Measurements from ENCODE around the gene DICER1. TPM values are rescaled to one million over a fixed set of nuclear protein-coding genes. Genes with fewer than 3 reads are reported as not detected.

DICER1 gene
- total and polyA plus RNA-seq, 2 experiments from 2014 or later: 21.4 to 59.2 TPM

- TF ChIP-seq, protein P1, sequence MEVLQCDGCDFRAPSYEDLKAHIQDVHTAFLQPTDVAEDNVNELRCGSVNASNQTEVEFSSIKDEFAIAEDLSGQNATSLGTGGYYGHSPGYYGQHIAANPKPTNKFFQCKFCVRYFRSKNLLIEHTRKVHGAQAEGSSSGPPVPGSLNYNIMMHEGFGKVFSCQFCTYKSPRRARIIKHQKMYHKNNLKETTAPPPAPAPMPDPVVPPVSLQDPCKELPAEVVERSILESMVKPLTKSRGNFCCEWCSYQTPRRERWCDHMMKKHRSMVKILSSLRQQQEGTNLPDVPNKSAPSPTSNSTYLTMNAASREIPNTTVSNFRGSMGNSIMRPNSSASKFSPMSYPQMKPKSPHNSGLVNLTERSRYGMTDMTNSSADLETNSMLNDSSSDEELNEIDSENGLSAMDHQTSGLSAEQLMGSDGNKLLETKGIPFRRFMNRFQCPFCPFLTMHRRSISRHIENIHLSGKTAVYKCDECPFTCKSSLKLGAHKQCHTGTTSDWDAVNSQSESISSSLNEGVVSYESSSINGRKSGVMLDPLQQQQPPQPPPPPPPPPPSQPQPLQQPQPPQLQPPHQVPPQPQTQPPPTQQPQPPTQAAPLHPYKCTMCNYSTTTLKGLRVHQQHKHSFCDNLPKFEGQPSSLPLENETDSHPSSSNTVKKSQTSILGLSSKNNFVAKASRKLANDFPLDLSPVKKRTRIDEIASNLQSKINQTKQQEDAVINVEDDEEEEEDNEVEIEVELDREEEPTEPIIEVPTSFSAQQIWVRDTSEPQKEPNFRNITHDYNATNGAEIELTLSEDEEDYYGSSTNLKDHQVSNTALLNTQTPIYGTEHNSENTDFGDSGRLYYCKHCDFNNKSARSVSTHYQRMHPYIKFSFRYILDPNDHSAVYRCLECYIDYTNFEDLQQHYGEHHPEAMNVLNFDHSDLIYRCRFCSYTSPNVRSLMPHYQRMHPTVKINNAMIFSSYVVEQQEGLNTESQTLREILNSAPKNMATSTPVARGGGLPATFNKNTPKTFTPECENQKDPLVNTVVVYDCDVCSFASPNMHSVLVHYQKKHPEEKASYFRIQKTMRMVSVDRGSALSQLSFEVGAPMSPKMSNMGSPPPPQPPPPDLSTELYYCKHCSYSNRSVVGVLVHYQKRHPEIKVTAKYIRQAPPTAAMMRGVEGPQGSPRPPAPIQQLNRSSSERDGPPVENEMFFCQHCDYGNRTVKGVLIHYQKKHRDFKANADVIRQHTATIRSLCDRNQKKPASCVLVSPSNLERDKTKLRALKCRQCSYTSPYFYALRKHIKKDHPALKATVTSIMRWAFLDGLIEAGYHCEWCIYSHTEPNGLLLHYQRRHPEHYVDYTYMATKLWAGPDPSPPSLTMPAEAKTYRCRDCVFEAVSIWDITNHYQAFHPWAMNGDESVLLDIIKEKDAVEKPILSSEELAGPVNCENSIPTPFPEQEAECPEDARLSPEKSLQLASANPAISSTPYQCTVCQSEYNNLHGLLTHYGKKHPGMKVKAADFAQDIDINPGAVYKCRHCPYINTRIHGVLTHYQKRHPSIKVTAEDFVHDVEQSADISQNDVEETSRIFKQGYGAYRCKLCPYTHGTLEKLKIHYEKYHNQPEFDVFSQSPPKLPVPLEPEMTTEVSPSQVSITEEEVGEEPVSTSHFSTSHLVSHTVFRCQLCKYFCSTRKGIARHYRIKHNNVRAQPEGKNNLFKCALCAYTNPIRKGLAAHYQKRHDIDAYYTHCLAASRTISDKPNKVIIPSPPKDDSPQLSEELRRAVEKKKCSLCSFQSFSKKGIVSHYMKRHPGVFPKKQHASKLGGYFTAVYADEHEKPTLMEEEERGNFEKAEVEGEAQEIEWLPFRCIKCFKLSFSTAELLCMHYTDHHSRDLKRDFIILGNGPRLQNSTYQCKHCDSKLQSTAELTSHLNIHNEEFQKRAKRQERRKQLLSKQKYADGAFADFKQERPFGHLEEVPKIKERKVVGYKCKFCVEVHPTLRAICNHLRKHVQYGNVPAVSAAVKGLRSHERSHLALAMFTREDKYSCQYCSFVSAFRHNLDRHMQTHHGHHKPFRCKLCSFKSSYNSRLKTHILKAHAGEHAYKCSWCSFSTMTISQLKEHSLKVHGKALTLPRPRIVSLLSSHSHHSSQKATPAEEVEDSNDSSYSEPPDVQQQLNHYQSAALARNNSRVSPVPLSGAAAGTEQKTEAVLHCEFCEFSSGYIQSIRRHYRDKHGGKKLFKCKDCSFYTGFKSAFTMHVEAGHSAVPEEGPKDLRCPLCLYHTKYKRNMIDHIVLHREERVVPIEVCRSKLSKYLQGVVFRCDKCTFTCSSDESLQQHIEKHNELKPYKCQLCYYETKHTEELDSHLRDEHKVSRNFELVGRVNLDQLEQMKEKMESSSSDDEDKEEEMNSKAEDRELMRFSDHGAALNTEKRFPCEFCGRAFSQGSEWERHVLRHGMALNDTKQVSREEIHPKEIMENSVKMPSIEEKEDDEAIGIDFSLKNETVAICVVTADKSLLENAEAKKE (CRISPR knock-in tag; IDR thresholded peaks at IDR 0.05): no peak
- TF ChIP-seq NANOG (IDR thresholded peaks at IDR 0.05; ENCODE audit: borderline replicate concordance) (no peak), EZH2phosphoT487 (IDR thresholded peaks at IDR 0.05; ENCODE audit: unreplicated experiment) (no peak)
- TF ChIP-seq, protein P2, sequence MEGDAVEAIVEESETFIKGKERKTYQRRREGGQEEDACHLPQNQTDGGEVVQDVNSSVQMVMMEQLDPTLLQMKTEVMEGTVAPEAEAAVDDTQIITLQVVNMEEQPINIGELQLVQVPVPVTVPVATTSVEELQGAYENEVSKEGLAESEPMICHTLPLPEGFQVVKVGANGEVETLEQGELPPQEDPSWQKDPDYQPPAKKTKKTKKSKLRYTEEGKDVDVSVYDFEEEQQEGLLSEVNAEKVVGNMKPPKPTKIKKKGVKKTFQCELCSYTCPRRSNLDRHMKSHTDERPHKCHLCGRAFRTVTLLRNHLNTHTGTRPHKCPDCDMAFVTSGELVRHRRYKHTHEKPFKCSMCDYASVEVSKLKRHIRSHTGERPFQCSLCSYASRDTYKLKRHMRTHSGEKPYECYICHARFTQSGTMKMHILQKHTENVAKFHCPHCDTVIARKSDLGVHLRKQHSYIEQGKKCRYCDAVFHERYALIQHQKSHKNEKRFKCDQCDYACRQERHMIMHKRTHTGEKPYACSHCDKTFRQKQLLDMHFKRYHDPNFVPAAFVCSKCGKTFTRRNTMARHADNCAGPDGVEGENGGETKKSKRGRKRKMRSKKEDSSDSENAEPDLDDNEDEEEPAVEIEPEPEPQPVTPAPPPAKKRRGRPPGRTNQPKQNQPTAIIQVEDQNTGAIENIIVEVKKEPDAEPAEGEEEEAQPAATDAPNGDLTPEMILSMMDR (conservative IDR thresholded peaks at IDR 0.05; ENCODE audit: low read depth in 2 of 2): no peak
Measured at GRCh38 chr14:95197551-95197950, 40.2 kb upstream of the DICER1 start (continued).

- Mint-ChIP-seq H3K27me3 (ENCODE audit: insufficient read depth, low read depth, poor library complexity) (peaks cover 7% of the 10 kb centered on the region), H3K27ac (peak overlapping the region; percentile 64), H3K4me3 (no peak overlapping the region), H3K4me1 (peaks cover 39% of the 10 kb centered on the region), H3K36me3 (ENCODE audit: low read depth) (peaks cover 1% of the 10 kb centered on the region), H3K9me3 (peaks cover under 1% of the 10 kb centered on the region; the same call in 1 of the 3 replicates)
- H3K4me2 ChIP-seq: peak overlapping the region; percentile 37
- H3K27ac ChIP-seq (ENCODE audit: low read depth): no peak overlapping the region; the same call in 1 of the 2 replicates
- no peaks in the 10 kb centered on the region; the same call in 1 of the 2 replicates for H3K9me2 ChIP-seq (ENCODE audit: insufficient read depth)
- H3K4me1 ChIP-seq (ENCODE audit: insufficient read depth): peaks cover 18% of the 10 kb centered on the region
- ATAC-seq: no peak
- H3K4me3 ChIP-seq: no peak overlapping the region
- H4K20me1 ChIP-seq (replicated peaks; ENCODE audit: insufficient read depth): no peaks in the 10 kb centered on the region
- H3K79me2 ChIP-seq (replicated peaks; ENCODE audit: insufficient read depth): no peaks in the 10 kb centered on the region
- H3K36me3 ChIP-seq (ENCODE audit: insufficient read depth): peaks cover 3% of the 10 kb centered on the region; the same call in 1 of the 2 replicates
- no peaks in the 10 kb centered on the region for H3K27me3 ChIP-seq (ENCODE audit: insufficient read depth)
- DNase-seq (ENCODE audit: low spot score): no peak
- no peaks in the 10 kb centered on the region for H3F3A ChIP-seq (replicated peaks; ENCODE audit: low read depth)
- peak overlapping the region; percentile 25; the same call in 1 of the 2 replicates for H2AFZ ChIP-seq
- TF ChIP-seq REST (IDR thresholded peaks at IDR 0.05; ENCODE audit: unreplicated experiment) (no peak), EZH2phosphoT487 (IDR thresholded peaks at IDR 0.05; ENCODE audit: unreplicated experiment) (no peak), POLR2AphosphoS5 (IDR thresholded peaks at IDR 0.05; ENCODE audit: low read depth) (no peak), JUNB (IDR thresholded peaks at IDR 0.05; ENCODE audit: unreplicated experiment) (no peak), NANOG (IDR thresholded peaks at IDR 0.05; ENCODE audit: borderline replicate concordance) (no peak), EZH2 (IDR thresholded peaks at IDR 0.05; ENCODE audit: low read depth, unreplicated experiment) (no peak), ZNF114 (CRISPR knock-in tag; IDR thresholded peaks at IDR 0.05) (no peak)
- TF ChIP-seq, protein P3, sequence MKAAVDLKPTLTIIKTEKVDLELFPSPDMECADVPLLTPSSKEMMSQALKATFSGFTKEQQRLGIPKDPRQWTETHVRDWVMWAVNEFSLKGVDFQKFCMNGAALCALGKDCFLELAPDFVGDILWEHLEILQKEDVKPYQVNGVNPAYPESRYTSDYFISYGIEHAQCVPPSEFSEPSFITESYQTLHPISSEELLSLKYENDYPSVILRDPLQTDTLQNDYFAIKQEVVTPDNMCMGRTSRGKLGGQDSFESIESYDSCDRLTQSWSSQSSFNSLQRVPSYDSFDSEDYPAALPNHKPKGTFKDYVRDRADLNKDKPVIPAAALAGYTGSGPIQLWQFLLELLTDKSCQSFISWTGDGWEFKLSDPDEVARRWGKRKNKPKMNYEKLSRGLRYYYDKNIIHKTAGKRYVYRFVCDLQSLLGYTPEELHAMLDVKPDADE (IDR thresholded peaks at IDR 0.05): no peak
Measured at GRCh38 chr14:95196826-95197545, 39.7 kb upstream of the DICER1 start.
